ENCODE results near the gene LRRC3. TPM values are rescaled to one million over a fixed set of nuclear protein-coding genes. Genes with fewer than 3 reads are reported as not detected.

The LRRC3 gene
- total and polyA plus RNA-seq, 2 of the 4 experiments (the other 2 are of a cell fraction): under 0.01 to 0.38 TPM

- in situ Hi-C loops (cut with MboI; ENCODE audit: low sequenced_read_pairs): no loop called here
- H4K91ac ChIP-seq (ENCODE audit: insufficient read depth, low read depth, low read length): no peak overlapping the region
Observed at GRCh38 chr21:44497703-44498126, 42.4 kb downstream of the LRRC3 start.

More at GRCh38 chr21:44497703-44498126, 42.4 kb downstream of the LRRC3 start:
- Histone ChIP-seq H3K56ac (ENCODE audit: extremely low read depth, insufficient read depth, low read length) (no peak overlapping the region), H2BK20ac (ENCODE audit: low read depth, low read length) (no peak overlapping the region), H3K14ac (replicated peaks; ENCODE audit: low read depth, low read length) (no peak overlapping the region), H4K8ac (ENCODE audit: low read depth in 2 of 2, low read length in 2 of 2) (no peak overlapping the region), H3K9me3 (ENCODE audit: control insufficient read depth, insufficient read depth, low read length) (peaks cover 17% of the 10 kb centered on the region), H3K9me1 (ENCODE audit: insufficient read depth, low read length) (no peaks in the 10 kb centered on the region), H4K20me1 (ENCODE audit: insufficient read depth, low read length) (no peaks in the 10 kb centered on the region), H3K36me3 (ENCODE audit: control insufficient read depth, insufficient read depth, low read length) (no peaks in the 10 kb centered on the region), H3K79me1 (ENCODE audit: low read depth in 1 of 2, low read length in 2 of 2) (no peaks in the 10 kb centered on the region), H2AK5ac (ENCODE audit: low read depth, low read length) (no peak overlapping the region), H3K23ac (ENCODE audit: low read depth, low read length) (no peak overlapping the region), H3K27me3 (ENCODE audit: control insufficient read depth, insufficient read depth, low read length) (peaks cover 26% of the 10 kb centered on the region), H3K9ac (ENCODE audit: low read depth, low read length) (no peak overlapping the region), H2BK5ac (ENCODE audit: low read depth, low read length, poor library complexity, severe bottlenecking) (no peak overlapping the region), H2AK9ac (replicated peaks; ENCODE audit: low read depth, low read length, poor library complexity) (no peak overlapping the region), H2BK120ac (ENCODE audit: low read depth, low read length) (no peak overlapping the region), H3K27ac (ENCODE audit: insufficient read depth, low read length) (no peak overlapping the region), H2BK15ac (ENCODE audit: low read depth, low read length) (no peak overlapping the region), H4K5ac (ENCODE audit: low read depth, low read length) (no peak overlapping the region), H3K4me3 (ENCODE audit: insufficient read depth, low read depth, low read length) (no peak overlapping the region), H3K4ac (ENCODE audit: low read depth, low read length) (no peak overlapping the region), H3K4me2 (ENCODE audit: low read depth, low read length) (no peak overlapping the region), H3K4me1 (ENCODE audit: control insufficient read depth, insufficient read depth, low read length) (no peaks in the 10 kb centered on the region), H2AFZ (replicated peaks; ENCODE audit: low read length, poor library complexity) (no peak overlapping the region), H3K18ac (ENCODE audit: low read depth, low read length) (no peak overlapping the region)
- ChIA-PET CTCF (no interaction called here), POLR2A (ENCODE audit: unreplicated experiment) (no interaction called here)
- WGBS, 2 experiments (ENCODE audit: extremely low coverage in 2 of 2, insufficient read length in 1 of 2): 60% methylated on average over 2 of the region's 6 CpGs; no CpG with 5 or more reads in 1 of the 2 experiments
- ATAC-seq (ENCODE audit: low read depth) (no peak), DNase-seq (no peak)
- 0 out of 2 replicates have a peak, but pooled peaks have one; percentile 25 for TF ChIP-seq CEBPB (IDR thresholded peaks at IDR 0.05; ENCODE audit: low read depth, low read length)
- no peak for TF ChIP-seq POLR2A (IDR thresholded peaks at IDR 0.05; ENCODE audit: low read depth, low read length)
- intact Hi-C loops (cut with micrococcal nuclease): no loop called here
- BruUV-seq (replicated peaks): no TSS peak
- dilution Hi-C loops (cut with HindIII; ENCODE audit: low sequenced_read_pairs, unreplicated experiment): no loop called here

All from IMR-90 (cell line).